Ovary (tissue), 9 donors: Measurements from ENCODE around the gene SRSF7. TPM values are rescaled to one million over a fixed set of nuclear protein-coding genes. Genes with fewer than 3 reads are reported as not detected.
"Not testable (repeated sequence)": the region's sequence is repeated elsewhere in the genome, so short reads cannot be mapped to it uniquely, and the experiment has no call there.

Experiments used
- DNase-seq, 5 donors: peaks; one replicate each; pipeline ENCODE4 v3.0.0-alpha.2; 2019 to 2020
- H3K27ac ChIP-seq, 2 donors: fragments of 200-600 bp; one replicate each; pipeline versions ENCODE4 v1.5.1 to v1.8.0; 2019 to 2022
- H3K27me3 ChIP-seq: fragments of 200-600 bp; one replicate; pipeline ENCODE4 v1.8.0; 2022
- H3K36me3 ChIP-seq: fragments of 200-600 bp; sonication (generic); one replicate; pipeline ENCODE4 v1.5.1; 2019
- H3K4me1 ChIP-seq: one replicate; pipeline ENCODE4 v1.8.1; 2013; ENCODE audit warnings: mild to moderate bottlenecking, moderate library complexity; ENCODE audit not compliant: insufficient read depth
- H3K4me3 ChIP-seq: fragments of 200-600 bp; sonication (generic); one replicate; pipeline ENCODE4 v1.5.1; 2017
- H3K9me3 ChIP-seq, 2 donors: fragments of 200-600 bp in 1 of 2; sonication (generic) in 1 of 2; one replicate each; pipeline versions ENCODE4 v1.5.1 to v1.8.1; 2013 to 2019; ENCODE audit warnings: mild to moderate bottlenecking in 1 of 2, moderate library complexity in 1 of 2
- CTCF ChIP-seq, 3 donors: fragments of 450-650 bp in 2 of 3; fragments of 200-600 bp in 1 of 3; IDR thresholded peaks; one replicate each; pipeline versions ENCODE4 v1.5.1 to v1.8.0; 2016 to 2022; ENCODE audit warnings: antibody characterized with exemption in 3 of 3, mild to moderate bottlenecking in 1 of 3
- EP300 ChIP-seq: sonication (generic); formaldehyde crosslinking; IDR thresholded peaks from one replicate; pipeline ENCODE4 v1.6.1; 2017; ENCODE audit warnings: antibody characterized with exemption
- POLR2A ChIP-seq: fragments of 450-650 bp; IDR thresholded peaks from one replicate; pipeline ENCODE4 v1.6.1; 2017; ENCODE audit warnings: antibody characterized with exemption, mild to moderate bottlenecking, moderate library complexity
- WGBS, 3 donors: extraction: QIAGEN DNeasy Blood & Tissue Kit in 1 of 3; methylation state at CpG; one replicate each; pipeline versions ENCODE4 v1.1.5 to v1.1.7; 2013 to 2017; 5-methylcytosine and 5-hydroxymethylcytosine counted together
- intact Hi-C, 4 donors: fragments of 100-400 bp; cut with DNase I; formaldehyde crosslinking; loops; one replicate each; pipeline versions ENCODE4 v1.11.0 to v1.15.1; 2022 to 2023
- polyA plus RNA-seq, 2 donors: library from polyadenylated mRNA; stranded (reverse); fragments of 200-250 nt in 1 of 2; fragments of 350-450 nt in 1 of 2; fragmentation: Illumina TruSeq in 1 of 2; extraction: RNeasy Lipid Tissue Mini Kit (QIAGEN cat#74804) in 1 of 2; gene quantifications; one replicate each; pipeline ENCODE4 v1.2.3, GENCODE V29; 2013 to 2014
- total RNA-seq, 7 donors: library from RNA; depleted of rRNA in 2 of 7; stranded (reverse); fragments of >200 nt in 2 of 7; fragmentation: NEBNext Ultra II Directional in 3 of 7; extraction: Animal tissue kit (Norgen Biotek cat#: 25700) in 3 of 7; gene quantifications; one replicate each; pipeline versions ENCODE4 v1.1.0 to v1.2.4, GENCODE V29; 2016 to 2023
- donor health status: DM: no; HTN: no; CAD: no; lungs with moderate emphysema.
- donor health status: DM: no; HTN: no; CAD: no.
- donor health status: Bipolar disorder and iron deficiency.
- donor health status: DM: yes; HTN: yes; CAD: no.
- donor health status: DM: no; HTN: no; CAD: no.
- donor health status: DM: yes; HTN: yes; CAD: no.

SRSF7 gene
- total and polyA plus RNA-seq, 9 donors = 81.1 to 163 (median 106) TPM

- Histone ChIP-seq H3K4me1 (no peaks in the 10 kb centered on the region), H3K27ac (no peak overlapping the region), H3K9me3 (no peaks in the 10 kb centered on the region), H3K27me3 (no peaks in the 10 kb centered on the region), H3K4me3 (no peak overlapping the region), H3K36me3 (no peaks in the 10 kb centered on the region)
- intact Hi-C loops = loop anchor here (5.0 to 10.0 kb wide), 5 partner anchors 156 to 423 kb away; no protein-coding TSS in a partner anchor
- no peak for DNase-seq
- 82 to 90% (median 88%) methylated on average over 3 of the region's 3 CpGs for WGBS, 3 donors
- TF ChIP-seq EP300 (no peak), CTCF (IDR thresholded peaks at IDR 0.05) (no peak), POLR2A (no peak)
These were observed 13.2 kb downstream of the SRSF7 start for GRCh38 chr2:38737925-38738324.

GRCh38 chr2:38737000-38737698, 14.0 kb downstream of the SRSF7 start:
- not testable (repeated sequence) for H3K9me3 ChIP-seq, H3K27me3 ChIP-seq, H3K36me3 ChIP-seq, H3K4me1 ChIP-seq, H3K27ac ChIP-seq, H3K4me3 ChIP-seq
- WGBS, 3 donors = 76 to 84% (median 78%) methylated on average over 11 of the region's 11 CpGs
- peak in 1 of 5 donors; percentile 41 for DNase-seq
- intact Hi-C loops = loop anchor here (5.0 to 10.0 kb wide), 5 partner anchors 155 to 422 kb away; no protein-coding TSS in a partner anchor

- no peaks in the 10 kb centered on the region for H3K9me3 ChIP-seq
- no peaks in the 10 kb centered on the region for H3K36me3 ChIP-seq
- WGBS, 3 donors = 44 to 61% (median 56%) methylated on average over 4 of the region's 4 CpGs
- no peaks in the 10 kb centered on the region for H3K4me1 ChIP-seq
- intact Hi-C loops = loop anchor here (5.0 to 10.0 kb wide), 5 partner anchors 154 to 421 kb away; no protein-coding TSS in a partner anchor
- no peaks in the 10 kb centered on the region for H3K27me3 ChIP-seq
- H3K27ac ChIP-seq = no peak overlapping the region
- DNase-seq = no peak
- no peak overlapping the region for H3K4me3 ChIP-seq
- TF ChIP-seq POLR2A (no peak), CTCF (IDR thresholded peaks at IDR 0.05) (no peak), EP300 (no peak)
These were observed 15.2 kb downstream of the SRSF7 start for GRCh38 chr2:38735999-38736320.

GRCh38 chr2:38734299-38735058, 16.7 kb downstream of the SRSF7 start:
- 63 to 74% (median 69%) methylated on average over 9 of the region's 9 CpGs for whole genome bisulfite sequencing, 3 donors
- Histone ChIP-seq H3K9me3 (no peaks in the 10 kb centered on the region), H3K27ac (no peak overlapping the region), H3K36me3 (no peaks in the 10 kb centered on the region), H3K4me3 (no peak overlapping the region), H3K27me3 (no peaks in the 10 kb centered on the region), H3K4me1 (no peaks in the 10 kb centered on the region)
- TF ChIP-seq POLR2A (no peak), EP300 (no peak), CTCF (IDR thresholded peaks at IDR 0.05) (no peak)
- intact Hi-C loops = loop anchor here (5.0 to 10.0 kb wide), 6 partner anchors 152 to 420 kb away; no protein-coding TSS in a partner anchor
- DNase-seq = no peak
